ENCODE measurements around the gene SRL. TPM values are rescaled to one million over a fixed set of nuclear protein-coding genes. Genes with fewer than 3 reads are reported as not detected.

The SRL gene
- total and polyA plus RNA-seq, 2 of the 8 experiments (the other 6 are each of a cell fraction or from before 2014, with no cell fraction given): 0.05 TPM; not detected in 1

- no peak for DNase-seq (ENCODE audit: low read depth in 1 of 2, low spot score in 2 of 2)
- Histone ChIP-seq H4K91ac (replicated peaks; ENCODE audit: insufficient read length, low read length) (no peak overlapping the region), H3K79me2 (ENCODE audit: control insufficient read depth in 1 of 2, insufficient read depth in 2 of 2, low read length in 2 of 2) (no peaks in the 10 kb centered on the region), H4K20me1 (replicated peaks in 1 of 2; ENCODE audit: control insufficient read depth in 1 of 2, insufficient read depth in 2 of 2, low read length in 2 of 2) (no peaks in the 10 kb centered on the region), H3K14ac (ENCODE audit: insufficient read length) (no peak overlapping the region), H2AFZ (ENCODE audit: low read length) (no peak overlapping the region), H2BK120ac (replicated peaks; ENCODE audit: low read depth, low read length) (no peak overlapping the region), H3K23me2 (ENCODE audit: low read depth, low read length) (no peaks in the 10 kb centered on the region; the same call in 1 of the 2 replicates), H3K9me3 (ENCODE audit: insufficient read depth in 2 of 2, low read depth in 1 of 2, low read length in 1 of 2) (peaks cover 0 to 2% of the 10 kb centered on the region in 2 experiments; a peak in 1 of 4 replicates), H3K27ac (ENCODE audit: low read depth, low read length) (no peak overlapping the region), H3K4me1 (replicated peaks in 1 of 4; ENCODE audit: control insufficient read depth in 3 of 4, insufficient read depth in 4 of 4, low read length in 3 of 4) (0 out of 7 replicates have a peak, but pooled peaks cover 0 to 2% (median 0%) of the 10 kb centered on the region in 4 experiments), H3K79me1 (ENCODE audit: low read depth, low read length) (no peaks in the 10 kb centered on the region), H3K36me3 (ENCODE audit: control insufficient read depth in 2 of 4, insufficient read depth in 4 of 4, low read length in 3 of 4) (no peaks in the 10 kb centered on the region), H2BK20ac (ENCODE audit: low read length) (no peak overlapping the region), H3K4me3 (ENCODE audit: extremely low read depth in 1 of 4, insufficient read depth in 2 of 4, low read depth in 3 of 4, low read length in 4 of 4) (no peak overlapping the region), H4K5ac (ENCODE audit: insufficient read length, low read depth, low read length) (no peak overlapping the region), H3K27me3 (replicated peaks in 1 of 4; ENCODE audit: control insufficient read depth in 3 of 4, extremely low read depth in 1 of 4, insufficient read depth in 3 of 4, low read length in 3 of 4) (no peaks in the 10 kb centered on the region; a peak in 1 of 7 replicates), H2BK5ac (ENCODE audit: low read depth, low read length) (no peak overlapping the region), H3K56ac (replicated peaks; ENCODE audit: insufficient read length, low read depth, low read length) (no peak overlapping the region), H3K23ac (ENCODE audit: insufficient read length) (no peak overlapping the region), H2BK12ac (ENCODE audit: low read depth, low read length) (no peak overlapping the region), H3K18ac (ENCODE audit: extremely low read depth, low read length) (no peak overlapping the region), H2BK15ac (ENCODE audit: low read length) (no peak overlapping the region), H2AK5ac (ENCODE audit: low read depth, low read length) (no peak overlapping the region), H3K4ac (replicated peaks; ENCODE audit: insufficient read length, low read depth, low read length) (no peak overlapping the region), H3K9ac (replicated peaks in 1 of 4; ENCODE audit: extremely low read depth in 1 of 4, low read depth in 3 of 4, low read length in 3 of 4) (no peak overlapping the region), H4K8ac (ENCODE audit: extremely low read depth, insufficient read depth, low read length) (no peak overlapping the region), H3K4me2 (ENCODE audit: insufficient read depth in 1 of 2, low read depth in 2 of 2, low read length in 2 of 2) (no peak overlapping the region)
- ChIA-PET POLR2A (ENCODE audit: partially characterized antibody) (interaction anchor here (1.6 kb wide), 1 partner anchor 24 kb away, joined by 3 read pairs; no protein-coding TSS in a partner anchor), CTCF (ENCODE audit: partially characterized antibody) (no interaction called here)
- 87% methylated on average over 23 of the region's 23 CpGs; no CpG with 5 or more reads in 1 of the 2 experiments for WGBS, 2 experiments (ENCODE audit: extremely low coverage in 1 of 2, insufficient coverage in 1 of 2, insufficient read length in 1 of 2, insufficient replicate concordance in 2 of 2, low coverage in 1 of 2, low lambda C conversion rate in 2 of 2, missing lambda C conversion rate in 1 of 2)
- FAIRE-seq: no peak
- TF ChIP-seq, protein P1, sequence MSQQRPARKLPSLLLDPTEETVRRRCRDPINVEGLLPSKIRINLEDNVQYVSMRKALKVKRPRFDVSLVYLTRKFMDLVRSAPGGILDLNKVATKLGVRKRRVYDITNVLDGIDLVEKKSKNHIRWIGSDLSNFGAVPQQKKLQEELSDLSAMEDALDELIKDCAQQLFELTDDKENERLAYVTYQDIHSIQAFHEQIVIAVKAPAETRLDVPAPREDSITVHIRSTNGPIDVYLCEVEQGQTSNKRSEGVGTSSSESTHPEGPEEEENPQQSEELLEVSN (IDR thresholded peaks at IDR 0.05): no peak
- TF ChIP-seq SP4 (IDR thresholded peaks at IDR 0.05; ENCODE audit: low read length) (no peak), PHF8 (conservative IDR thresholded peaks at IDR 0.05; ENCODE audit: low read depth, low read length) (no peak), GABPA (IDR thresholded peaks at IDR 0.05; ENCODE audit: borderline replicate concordance, insufficient read depth, low read length) (no peak), CBX5 (IDR thresholded peaks at IDR 0.05; ENCODE audit: low read depth, low read length) (no peak), BRCA1 (IDR thresholded peaks at IDR 0.05; ENCODE audit: low read depth, low read length) (no peak), SP2 (IDR thresholded peaks at IDR 0.05; ENCODE audit: low read length) (no peak), SIX5 (IDR thresholded peaks at IDR 0.05; ENCODE audit: low read depth, low read length) (no peak), CTBP2 (IDR thresholded peaks at IDR 0.05; ENCODE audit: borderline replicate concordance, insufficient read depth, insufficient read length, low read length) (no peak), KDM5A (IDR thresholded peaks at IDR 0.05; ENCODE audit: low read length) (no peak), RNF2 (IDR thresholded peaks at IDR 0.05; ENCODE audit: borderline replicate concordance, low read depth, low read length, missing control alignments, poor library complexity, severe bottlenecking) (no peak), SAP30 (IDR thresholded peaks at IDR 0.05; ENCODE audit: insufficient read depth, insufficient replicate concordance, low read length) (no peak)
These were observed 34.1 kb downstream of the SRL start for GRCh38 chr16:4207683-4208340.

Measured in H1 (cell line).